Measurements from ENCODE around the gene HEPACAM2. TPM values are rescaled to one million over a fixed set of nuclear protein-coding genes. Genes with fewer than 3 reads are reported as not detected.
A peak's percentile ranks its signal among the peaks of the same experiment; 100 is the strongest.

HEPACAM2 gene
- total RNA-seq, 1 experiment from 2014 or later: not detected

- H3K36me3 Mint-ChIP-seq (ENCODE audit: insufficient read depth, unreplicated experiment): no peaks in the 10 kb centered on the region
- peaks cover 48% of the 10 kb centered on the region for H3K4me1 Mint-ChIP-seq (ENCODE audit: low read depth, unreplicated experiment)
- H3K9me3 Mint-ChIP-seq (ENCODE audit: low read depth, unreplicated experiment): peaks cover 3% of the 10 kb centered on the region
- CTCF ChIA-PET: no interaction called here
- no peaks in the 10 kb centered on the region for H3K27me3 Mint-ChIP-seq (ENCODE audit: unreplicated experiment)
- DNase-seq: no peak
- BruUV-seq (replicated peaks): no TSS peak
- peak overlapping the region; percentile 70 for H3K27ac Mint-ChIP-seq (ENCODE audit: unreplicated experiment)
- no peak for TF ChIP-seq CTCF (IDR thresholded peaks at IDR 0.05; ENCODE audit: unreplicated experiment)
- intact Hi-C loops (cut with micrococcal nuclease; ENCODE audit: unreplicated experiment): no loop called here
- H3K4me3 Mint-ChIP-seq (ENCODE audit: low read depth, unreplicated experiment): no peak overlapping the region
Observed at GRCh38 chr7:93148727-93149126, 77.5 kb downstream of the HEPACAM2 start.

- BruUV-seq (replicated peaks): no TSS peak
Observed at GRCh38 chr7:93148144-93148543, 78.1 kb downstream of the HEPACAM2 start, which contains the start of gene SAMD9L. Gene SAMD9L, minus strand, starts transcription at chr7:93148385. Its CDS starts 12,414 bp downstream, at chr7:93135971.

GRCh38 chr7:93147363-93147762, 78.9 kb downstream of the HEPACAM2 start:
- no peak for TF ChIP-seq CTCF (IDR thresholded peaks at IDR 0.05; ENCODE audit: unreplicated experiment)
- Mint-ChIP-seq H3K36me3 (ENCODE audit: insufficient read depth, unreplicated experiment) (no peaks in the 10 kb centered on the region), H3K4me3 (ENCODE audit: low read depth, unreplicated experiment) (peak overlapping the region; percentile 55), H3K4me1 (ENCODE audit: low read depth, unreplicated experiment) (peaks cover 48% of the 10 kb centered on the region), H3K27me3 (ENCODE audit: unreplicated experiment) (no peaks in the 10 kb centered on the region), H3K27ac (ENCODE audit: unreplicated experiment) (peak overlapping the region; percentile 70), H3K9me3 (ENCODE audit: low read depth, unreplicated experiment) (peaks cover 3% of the 10 kb centered on the region)
- BruUV-seq (replicated peaks): no TSS peak
- DNase-seq: peak; percentile 41
- intact Hi-C loops (cut with micrococcal nuclease; ENCODE audit: unreplicated experiment): loop anchor here (2.0 kb wide), 1 partner anchor 29 kb away; no protein-coding TSS in a partner anchor
- CTCF ChIA-PET: interaction anchor here (2.0 kb wide), 1 partner anchor 30 kb away, joined by 8 read pairs; the partner anchor contains the start of gene SAMD9

More at GRCh38 chr7:93148144-93148543, 78.1 kb downstream of the HEPACAM2 start, which contains the start of gene SAMD9L:
- Mint-ChIP-seq H3K4me3 (ENCODE audit: low read depth, unreplicated experiment) (peak within 1 kb of the TSS; percentile 55), H3K9me3 (ENCODE audit: low read depth, unreplicated experiment) (peaks cover 3% of the 10 kb centered on the region), H3K4me1 (ENCODE audit: low read depth, unreplicated experiment) (peaks cover 48% of the 10 kb centered on the region), H3K27ac (ENCODE audit: unreplicated experiment) (peak within 1 kb of the TSS; percentile 70), H3K36me3 (ENCODE audit: insufficient read depth, unreplicated experiment) (no peaks in the 10 kb centered on the region), H3K27me3 (ENCODE audit: unreplicated experiment) (no peaks in the 10 kb centered on the region)
- TF ChIP-seq CTCF (IDR thresholded peaks at IDR 0.05; ENCODE audit: unreplicated experiment): no peak
- DNase-seq: no peak
- CTCF ChIA-PET: no interaction called here
- intact Hi-C loops (cut with micrococcal nuclease; ENCODE audit: unreplicated experiment): no loop called here

- peak overlapping the region; percentile 3 for H3K27ac Mint-ChIP-seq (ENCODE audit: unreplicated experiment)
- no peaks in the 10 kb centered on the region for H3K27me3 Mint-ChIP-seq (ENCODE audit: unreplicated experiment)
- no peak for DNase-seq
- peaks cover 48% of the 10 kb centered on the region for H3K4me1 Mint-ChIP-seq (ENCODE audit: low read depth, unreplicated experiment)
- intact Hi-C loops (cut with micrococcal nuclease; ENCODE audit: unreplicated experiment): loop anchor here (2.0 kb wide), 1 partner anchor 28 kb away; no protein-coding TSS in a partner anchor
- CTCF ChIA-PET: interaction anchor here (1.2 to 2.0 kb wide), 2 partner anchors 9 to 29 kb away, joined by 4 to 8 read pairs; partner anchors contain the start of gene SAMD9
- H3K4me3 Mint-ChIP-seq (ENCODE audit: low read depth, unreplicated experiment): peak overlapping the region; percentile 55
- H3K9me3 Mint-ChIP-seq (ENCODE audit: low read depth, unreplicated experiment): peaks cover 3% of the 10 kb centered on the region
- H3K36me3 Mint-ChIP-seq (ENCODE audit: insufficient read depth, unreplicated experiment): no peaks in the 10 kb centered on the region
- BruUV-seq (replicated peaks): no TSS peak
- no peak for TF ChIP-seq CTCF (IDR thresholded peaks at IDR 0.05; ENCODE audit: unreplicated experiment)
Observed at GRCh38 chr7:93146472-93147141, 79.7 kb downstream of the HEPACAM2 start.

Measured in Calu3 (cell line).